ENCODE results near the gene CBLB.

Gene CBLB

GRCh38 chr3:105678017-105678416 lies 190.8 kb downstream of the CBLB start:
- TF ChIP-seq ZFX (IDR thresholded peaks at IDR 0.05) (no peak), CTCF (conservative IDR thresholded peaks at IDR 0.05) (no peak)
- H3K27ac ChIP-seq, result no peak overlapping the region

GRCh38 chr3:105676621-105677300 lies 192.1 kb downstream of the CBLB start:
- no peak overlapping the region for H3K27ac ChIP-seq
- TF ChIP-seq CTCF (conservative IDR thresholded peaks at IDR 0.05), result no peak
- TF ChIP-seq ZFX (IDR thresholded peaks at IDR 0.05), result no peak

DNA sequence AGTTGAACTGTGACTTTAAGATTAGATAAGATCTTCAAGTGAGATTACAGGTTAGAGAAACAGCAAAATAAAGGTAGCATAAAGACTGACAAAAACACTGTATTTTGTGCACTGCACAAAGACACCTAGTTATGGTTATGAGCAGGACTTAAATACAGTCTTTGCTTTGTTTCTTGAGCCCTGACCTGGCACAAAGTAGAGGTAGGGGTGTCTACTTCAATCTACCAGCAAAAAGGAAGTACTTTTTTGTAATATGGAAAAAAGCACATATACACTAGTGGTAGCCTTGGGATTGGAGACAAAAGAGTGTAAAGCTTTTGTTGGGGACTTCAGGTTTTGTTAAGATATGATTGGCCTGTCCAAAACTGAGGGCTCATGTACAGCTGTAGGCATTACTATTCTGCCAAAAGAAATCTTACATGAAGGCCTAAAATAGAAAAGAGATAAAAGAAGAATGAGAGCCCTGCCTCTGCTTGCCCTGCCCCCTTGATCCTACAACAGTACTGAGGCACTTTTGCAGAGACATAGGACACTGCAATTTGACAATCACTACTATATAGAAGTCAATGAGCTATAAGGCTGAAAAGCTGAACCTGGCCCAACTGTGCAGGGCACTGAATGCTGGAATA lies 194.3 kb downstream of the CBLB start:
- TF ChIP-seq CTCF (conservative IDR thresholded peaks at IDR 0.05) (no peak), ZFX (IDR thresholded peaks at IDR 0.05) (no peak)
- no peak overlapping the region for H3K27ac ChIP-seq

DNA sequence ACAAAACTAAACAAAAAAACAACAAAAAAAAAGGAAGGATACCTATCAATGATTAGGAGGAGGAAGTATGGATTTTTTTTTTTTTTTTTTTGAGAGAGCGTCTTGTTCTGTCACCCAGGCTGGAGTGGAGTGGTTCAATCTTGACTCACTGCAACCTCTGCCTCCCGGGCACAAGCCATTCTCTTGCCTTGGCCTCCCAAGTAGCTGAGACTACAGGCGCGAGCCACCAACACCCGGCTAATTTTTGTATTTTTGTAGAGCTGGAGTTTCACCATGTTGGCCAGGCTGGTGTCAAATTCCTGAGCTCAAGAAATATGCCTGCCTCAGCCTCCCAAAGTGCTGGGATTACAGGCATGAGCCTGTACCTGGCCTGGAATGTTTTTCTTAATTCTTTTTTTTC lies 195.8 kb downstream of the CBLB start:
- peak overlapping the region; percentile 16; the same call in 1 of the 2 replicates for H3K27ac ChIP-seq
- TF ChIP-seq ZFX (IDR thresholded peaks at IDR 0.05), result no peak
- TF ChIP-seq CTCF (conservative IDR thresholded peaks at IDR 0.05), result no peak

DNA sequence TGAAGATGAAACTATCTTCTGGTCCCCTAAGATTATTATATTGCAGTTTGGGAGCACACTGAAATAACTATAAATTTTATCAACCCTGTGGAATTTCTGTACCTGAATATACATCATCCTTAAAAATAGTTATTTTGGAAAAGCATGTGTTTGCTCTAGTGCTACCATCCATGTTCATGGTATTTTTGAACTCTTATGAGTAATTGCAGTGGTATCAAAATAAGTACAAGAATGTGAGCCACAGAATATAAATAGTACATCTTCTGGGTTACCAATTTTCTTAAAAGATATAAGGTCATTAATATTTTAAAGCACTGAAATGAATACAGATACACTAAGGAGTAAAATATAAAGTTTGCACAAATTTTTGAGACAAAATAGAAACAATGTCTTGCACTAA lies 206.5 kb downstream of the CBLB start:
- TF ChIP-seq ZFX (IDR thresholded peaks at IDR 0.05) (no peak), CTCF (conservative IDR thresholded peaks at IDR 0.05) (no peak)
- H3K27ac ChIP-seq, result no peak overlapping the region

- H3K27ac ChIP-seq, result no peak overlapping the region
- TF ChIP-seq ZFX (IDR thresholded peaks at IDR 0.05) (no peak), CTCF (conservative IDR thresholded peaks at IDR 0.05) (no peak)
Measured at GRCh38 chr3:105661461-105661860, 207.4 kb downstream of the CBLB start.

- H3K27ac ChIP-seq, result no peak overlapping the region
- TF ChIP-seq ZFX (IDR thresholded peaks at IDR 0.05), result no peak
- no peak for TF ChIP-seq CTCF (conservative IDR thresholded peaks at IDR 0.05)
Measured at GRCh38 chr3:105656651-105657504, 211.9 kb downstream of the CBLB start.

All from C4-2B (cell line).